Caco-2 (cell line): ENCODE data around the gene ORC4. TPM values are rescaled to one million over a fixed set of nuclear protein-coding genes. Genes with fewer than 3 reads are reported as not detected.
"Not testable (repeated sequence)": the region's sequence is repeated elsewhere in the genome, so short reads cannot be mapped to it uniquely, and the experiment has no call there.

Source experiments
- BruUV-seq: library from RNA; stranded (reverse); fragments of 400-500 nt; replicated peaks from 2 replicates; lab custom pipeline; 2021; lab: Mats Ljungman, UMichigan
- CTCF ChIA-PET: fragments of 300-600 bp; sonication (Branson Sonifier 250); formaldehyde crosslinking; loops from one replicate; lab custom pipeline; 2022; ENCODE audit warnings: antibody characterized with exemption; lab: Charles Lee
- POLR2A ChIA-PET: fragments of 300-600 bp; sonication (Branson Sonifier 250); formaldehyde crosslinking; loops from one replicate; lab custom pipeline; 2022; ENCODE audit warnings: antibody characterized with exemption; lab: Charles Lee
- DNase-seq, 2 experiments: peaks; one replicate each; pipeline versions ENCODE4 v3.0.0 to v3.0.0-alpha.2; 2020 to 2022
- H3K27me3 ChIP-seq: replicated peaks from 2 replicates; pipeline ENCODE4 v1.6.0; 2011; ENCODE audit warnings: low read length; ENCODE audit not compliant: control insufficient read depth, insufficient read depth
- H3K36me3 ChIP-seq: 2 replicates; pipeline ENCODE4 v1.5.1; 2011; ENCODE audit warnings: low read length; ENCODE audit not compliant: control insufficient read depth, insufficient read depth
- H3K4me1 ChIP-seq: fragments of 250-450 bp; sonication (Bioruptor Pico); 2 replicates; pipeline ENCODE4 v1.5.1; 2020; ENCODE audit warnings: mild to moderate bottlenecking
- H3K4me3 ChIP-seq: 2 replicates; pipeline ENCODE4 v1.5.1; 2011; ENCODE audit warnings: low read depth, mild to moderate bottlenecking, control low read depth, low read length
- H3K9me3 ChIP-seq: fragments of 250-450 bp; sonication (Bioruptor Pico); 2 replicates; pipeline ENCODE4 v1.5.1; 2020; ENCODE audit warnings: mild to moderate bottlenecking, moderate library complexity
- H3K27ac Mint-ChIP-seq: one replicate; pipeline ENCODE4 v1.8.0; 2022; ENCODE audit warnings: mixed read lengths; ENCODE audit not compliant: unreplicated experiment
- H3K27me3 Mint-ChIP-seq: one replicate; pipeline ENCODE4 v1.8.0; 2022; ENCODE audit warnings: mixed read lengths; ENCODE audit not compliant: insufficient read depth, unreplicated experiment
- H3K36me3 Mint-ChIP-seq: one replicate; pipeline ENCODE4 v1.8.0; 2022; ENCODE audit warnings: mild to moderate bottlenecking, mixed read lengths; ENCODE audit not compliant: insufficient read depth, unreplicated experiment
- H3K4me1 Mint-ChIP-seq: one replicate; pipeline ENCODE4 v1.8.0; 2022; ENCODE audit warnings: low read depth, mixed read lengths; ENCODE audit not compliant: unreplicated experiment
- H3K4me3 Mint-ChIP-seq: one replicate; pipeline ENCODE4 v1.8.0; 2022; ENCODE audit warnings: mild to moderate bottlenecking, moderate library complexity, mixed read lengths; ENCODE audit not compliant: unreplicated experiment
- H3K9me3 Mint-ChIP-seq: one replicate; pipeline ENCODE4 v1.8.0; 2022; ENCODE audit warnings: mixed read lengths; ENCODE audit not compliant: unreplicated experiment
- CTCF ChIP-seq, 2 experiments: fragments of 200-600 bp in 1 of 2; IDR thresholded peaks; 1 replicate in 1 of 2; 2 replicates in 1 of 2; pipeline versions ENCODE4 v1.5.1 to v1.8.0; 2011 to 2022; ENCODE audit warnings: antibody characterized with exemption in 1 of 2, control low read depth in 1 of 2, inconsistent platforms in 1 of 2, low read depth in 1 of 2, low read length in 1 of 2, mild to moderate bottlenecking in 1 of 2, moderate library complexity in 1 of 2; ENCODE audit not compliant: insufficient read depth in 1 of 2, severe bottlenecking in 1 of 2, unreplicated experiment in 1 of 2
- intact Hi-C: fragments of 100-400 bp; cut with micrococcal nuclease; formaldehyde crosslinking; loops from one replicate; pipeline ENCODE4 v1.10.0; 2022; ENCODE audit not compliant: unreplicated experiment
- total RNA-seq: library from RNA; stranded (reverse); gene quantifications from 2 replicates; pipeline ENCODE4 v1.2.3, GENCODE V29; 2022

ORC4 gene
- total RNA-seq, 1 experiment from 2014 or later = 56.3 TPM

DNA sequence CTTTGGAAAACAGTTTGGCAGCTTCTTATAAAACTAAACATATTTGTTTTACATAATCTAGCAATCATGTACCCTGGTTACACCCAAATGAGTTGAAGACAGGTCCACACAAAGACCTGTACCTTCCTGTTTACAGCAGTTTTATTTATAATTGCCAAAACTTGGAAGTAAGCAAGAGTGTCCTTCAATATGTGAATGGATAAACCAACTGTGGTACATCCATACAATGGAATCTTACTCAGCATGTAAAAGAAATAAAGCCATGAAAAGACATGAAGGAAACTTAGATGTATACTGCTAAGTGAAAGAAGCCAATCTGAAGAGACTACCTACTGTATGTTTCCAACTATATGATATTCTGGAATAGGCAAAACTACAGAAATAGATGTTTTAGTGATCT lies 23.7 kb downstream of the ORC4 start:
- Mint-ChIP-seq H3K4me1 (peaks cover 5% of the 10 kb centered on the region), H3K4me3 (no peak overlapping the region), H3K27me3 (no peaks in the 10 kb centered on the region), H3K27ac (no peak overlapping the region), H3K36me3 (peaks cover 5% of the 10 kb centered on the region), H3K9me3 (peaks cover 7% of the 10 kb centered on the region)
- no TSS peak for BruUV-seq
- DNase-seq = no peak
- intact Hi-C loops = no loop called here
- Histone ChIP-seq H3K27me3 (no peaks in the 10 kb centered on the region), H3K4me3 (no peak overlapping the region), H3K36me3 (peaks cover 1% of the 10 kb centered on the region), H3K9me3 (no peaks in the 10 kb centered on the region), H3K4me1 (no peaks in the 10 kb centered on the region)
- ChIA-PET POLR2A (no interaction called here), CTCF (no interaction called here)
- no peak for TF ChIP-seq CTCF (IDR thresholded peaks at IDR 0.05; ENCODE audit: insufficient read depth in 1 of 2, low read depth in 1 of 2, low read length in 1 of 2, severe bottlenecking in 1 of 2, unreplicated experiment in 1 of 2)

GRCh38 chr2:147994965-147995364 lies 25.6 kb downstream of the ORC4 start:
- POLR2A ChIA-PET = interaction anchor here (0.6 kb wide), 1 partner anchor 26 kb away, joined by 3 read pairs; the partner anchor contains the start of genes MBD5 and ORC4
- BruUV-seq, H3K27me3 Mint-ChIP-seq, DNase-seq, H3K4me1 Mint-ChIP-seq, H3K4me3 ChIP-seq, H3K4me3 Mint-ChIP-seq, H3K27me3 ChIP-seq, H3K27ac Mint-ChIP-seq, H3K9me3 ChIP-seq, H3K9me3 Mint-ChIP-seq, H3K36me3 ChIP-seq, intact Hi-C loops, H3K4me1 ChIP-seq: not testable (repeated sequence)
- CTCF ChIA-PET = interaction anchor here (0.6 to 0.7 kb wide), 2 partner anchors 20 to 1065 kb away, joined by 3 to 4 read pairs; no protein-coding TSS in a partner anchor
- H3K36me3 Mint-ChIP-seq = peaks cover 10% of the 10 kb centered on the region

GRCh38 chr2:147989809-147990403 lies 30.6 kb downstream of the ORC4 start:
- DNase-seq = peak in 1 of 2 experiments; percentile 24
- POLR2A ChIA-PET = interaction anchor here (1.3 kb wide), 1 partner anchor 31 kb away, joined by 4 read pairs; the partner anchor contains the start of genes MBD5 and ORC4
- peak; percentile 46 to 58 for TF ChIP-seq CTCF (IDR thresholded peaks at IDR 0.05; ENCODE audit: insufficient read depth in 1 of 2, low read depth in 1 of 2, low read length in 1 of 2, severe bottlenecking in 1 of 2, unreplicated experiment in 1 of 2)
- H3K9me3 Mint-ChIP-seq = no peaks in the 10 kb centered on the region
- peaks cover 5% of the 10 kb centered on the region for H3K36me3 Mint-ChIP-seq
- CTCF ChIA-PET = interaction anchor here (0.7 to 1.3 kb wide), 3 partner anchors 31 to 519 kb away, joined by 3 to 7 read pairs (median 5); partner anchors contain the start of genes MBD5 and ORC4
- no peaks in the 10 kb centered on the region for H3K27me3 Mint-ChIP-seq
- H3K4me3 ChIP-seq = no peak overlapping the region
- 0 out of 2 replicates have a peak, but pooled peaks cover 9% of the 10 kb centered on the region for H3K4me1 ChIP-seq
- BruUV-seq = no TSS peak
- H3K27me3 ChIP-seq = no peaks in the 10 kb centered on the region
- no peaks in the 10 kb centered on the region for H3K9me3 ChIP-seq
- no peak overlapping the region for H3K27ac Mint-ChIP-seq
- intact Hi-C loops = loop anchor here (1.0 kb wide), 3 partner anchors 211 to 1000 kb away; no protein-coding TSS in a partner anchor
- H3K36me3 ChIP-seq = no peaks in the 10 kb centered on the region; the same call in 1 of the 2 replicates
- H3K4me1 Mint-ChIP-seq = no peaks in the 10 kb centered on the region
- no peak overlapping the region for H3K4me3 Mint-ChIP-seq
